ENCODE data around the gene MYO3B. TPM values are rescaled to one million over a fixed set of nuclear protein-coding genes. Genes with fewer than 3 reads are reported as not detected.

The MYO3B gene
- polyA plus RNA-seq, 2 of the 4 experiments (the other 2 are of a cell fraction), result 0.01 TPM; not detected in 1

DNA sequence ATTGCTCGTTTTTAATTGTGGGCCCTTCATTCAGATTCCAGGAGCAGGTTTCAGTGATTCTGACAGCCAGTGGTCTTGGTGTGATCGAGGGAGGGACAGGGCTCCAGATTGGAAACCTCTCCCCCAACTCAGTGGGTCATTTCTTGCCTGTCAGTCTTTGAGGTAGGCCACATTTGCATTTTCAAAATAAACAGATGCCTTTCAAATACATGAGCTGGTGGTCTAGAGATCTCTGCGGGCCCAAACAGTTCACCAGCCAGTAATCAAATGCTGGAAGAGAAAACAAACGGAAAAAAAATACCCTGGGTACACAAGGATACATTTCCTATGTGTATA lies 326.8 kb downstream of the MYO3B start:
- POLR2A ChIA-PET, result no interaction called here
- TF ChIP-seq FOSB (CRISPR knock-in tag; IDR thresholded peaks at IDR 0.05), result no peak
- TF ChIP-seq, protein P1, sequence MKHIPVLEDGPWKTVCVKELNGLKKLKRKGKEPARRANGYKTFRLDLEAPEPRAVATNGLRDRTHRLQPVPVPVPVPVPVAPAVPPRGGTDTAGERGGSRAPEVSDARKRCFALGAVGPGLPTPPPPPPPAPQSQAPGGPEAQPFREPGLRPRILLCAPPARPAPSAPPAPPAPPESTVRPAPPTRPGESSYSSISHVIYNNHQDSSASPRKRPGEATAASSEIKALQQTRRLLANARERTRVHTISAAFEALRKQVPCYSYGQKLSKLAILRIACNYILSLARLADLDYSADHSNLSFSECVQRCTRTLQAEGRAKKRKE (CRISPR knock-in tag; IDR thresholded peaks at IDR 0.05; ENCODE audit: low read depth), result no peak
- TF ChIP-seq, protein P2, sequence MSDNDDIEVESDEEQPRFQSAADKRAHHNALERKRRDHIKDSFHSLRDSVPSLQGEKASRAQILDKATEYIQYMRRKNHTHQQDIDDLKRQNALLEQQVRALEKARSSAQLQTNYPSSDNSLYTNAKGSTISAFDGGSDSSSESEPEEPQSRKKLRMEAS (IDR thresholded peaks at IDR 0.05), result no peak
- TF ChIP-seq CBX2 (IDR thresholded peaks at IDR 0.05; ENCODE audit: borderline replicate concordance, low read depth), result no peak
- TF ChIP-seq, protein P3, sequence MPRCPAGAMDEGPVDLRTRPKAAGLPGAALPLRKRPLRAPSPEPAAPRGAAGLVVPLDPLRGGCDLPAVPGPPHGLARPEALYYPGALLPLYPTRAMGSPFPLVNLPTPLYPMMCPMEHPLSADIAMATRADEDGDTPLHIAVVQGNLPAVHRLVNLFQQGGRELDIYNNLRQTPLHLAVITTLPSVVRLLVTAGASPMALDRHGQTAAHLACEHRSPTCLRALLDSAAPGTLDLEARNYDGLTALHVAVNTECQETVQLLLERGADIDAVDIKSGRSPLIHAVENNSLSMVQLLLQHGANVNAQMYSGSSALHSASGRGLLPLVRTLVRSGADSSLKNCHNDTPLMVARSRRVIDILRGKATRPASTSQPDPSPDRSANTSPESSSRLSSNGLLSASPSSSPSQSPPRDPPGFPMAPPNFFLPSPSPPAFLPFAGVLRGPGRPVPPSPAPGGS (IDR thresholded peaks at IDR 0.05), result no peak
- no peak for TF ChIP-seq CBX8 (IDR thresholded peaks at IDR 0.05)
- TF ChIP-seq NFE2L2 (conservative IDR thresholded peaks at IDR 0.05; ENCODE audit: low read length), result no peak
- TF ChIP-seq ZSCAN20 (CRISPR knock-in tag; IDR thresholded peaks at IDR 0.05), result no peak
- TF ChIP-seq EP300 (IDR thresholded peaks at IDR 0.05), result no peak
- TF ChIP-seq RNF2 (IDR thresholded peaks at IDR 0.05; ENCODE audit: borderline replicate concordance, low read depth), result no peak
- no peak for TF ChIP-seq MAZ (IDR thresholded peaks at IDR 0.05; ENCODE audit: borderline replicate concordance, low read depth, low read length)
- TF ChIP-seq RFX5 (IDR thresholded peaks at IDR 0.05), result no peak
- TF ChIP-seq, protein P4, sequence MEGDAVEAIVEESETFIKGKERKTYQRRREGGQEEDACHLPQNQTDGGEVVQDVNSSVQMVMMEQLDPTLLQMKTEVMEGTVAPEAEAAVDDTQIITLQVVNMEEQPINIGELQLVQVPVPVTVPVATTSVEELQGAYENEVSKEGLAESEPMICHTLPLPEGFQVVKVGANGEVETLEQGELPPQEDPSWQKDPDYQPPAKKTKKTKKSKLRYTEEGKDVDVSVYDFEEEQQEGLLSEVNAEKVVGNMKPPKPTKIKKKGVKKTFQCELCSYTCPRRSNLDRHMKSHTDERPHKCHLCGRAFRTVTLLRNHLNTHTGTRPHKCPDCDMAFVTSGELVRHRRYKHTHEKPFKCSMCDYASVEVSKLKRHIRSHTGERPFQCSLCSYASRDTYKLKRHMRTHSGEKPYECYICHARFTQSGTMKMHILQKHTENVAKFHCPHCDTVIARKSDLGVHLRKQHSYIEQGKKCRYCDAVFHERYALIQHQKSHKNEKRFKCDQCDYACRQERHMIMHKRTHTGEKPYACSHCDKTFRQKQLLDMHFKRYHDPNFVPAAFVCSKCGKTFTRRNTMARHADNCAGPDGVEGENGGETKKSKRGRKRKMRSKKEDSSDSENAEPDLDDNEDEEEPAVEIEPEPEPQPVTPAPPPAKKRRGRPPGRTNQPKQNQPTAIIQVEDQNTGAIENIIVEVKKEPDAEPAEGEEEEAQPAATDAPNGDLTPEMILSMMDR (IDR thresholded peaks at IDR 0.05), result no peak
- no peak for TF ChIP-seq SREBF2 (IDR thresholded peaks at IDR 0.05)
- no peak for TF ChIP-seq EHMT2 (IDR thresholded peaks at IDR 0.05; ENCODE audit: low read depth)
- TF ChIP-seq, protein P5, sequence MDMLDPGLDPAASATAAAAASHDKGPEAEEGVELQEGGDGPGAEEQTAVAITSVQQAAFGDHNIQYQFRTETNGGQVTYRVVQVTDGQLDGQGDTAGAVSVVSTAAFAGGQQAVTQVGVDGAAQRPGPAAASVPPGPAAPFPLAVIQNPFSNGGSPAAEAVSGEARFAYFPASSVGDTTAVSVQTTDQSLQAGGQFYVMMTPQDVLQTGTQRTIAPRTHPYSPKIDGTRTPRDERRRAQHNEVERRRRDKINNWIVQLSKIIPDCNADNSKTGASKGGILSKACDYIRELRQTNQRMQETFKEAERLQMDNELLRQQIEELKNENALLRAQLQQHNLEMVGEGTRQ (IDR thresholded peaks at IDR 0.05), result no peak
- no peaks in the 10 kb centered on the region for H3K9me3 ChIP-seq
- 22% methylated on average over 4 of the region's 4 CpGs for WGBS (ENCODE audit: missing lambda C conversion rate)
- FAIRE-seq (no peak), ATAC-seq (no peak), DNase-seq (ENCODE audit: low read depth in 1 of 2, low spot score in 1 of 2) (no peak)
- no peak overlapping the region for H3K27ac ChIP-seq
- H3K4me2 ChIP-seq, result no peak overlapping the region
- H3K4me1 ChIP-seq, result no peaks in the 10 kb centered on the region
- no peak overlapping the region for H3K4me3 ChIP-seq
- CTCF ChIA-PET, result no interaction called here

DNA sequence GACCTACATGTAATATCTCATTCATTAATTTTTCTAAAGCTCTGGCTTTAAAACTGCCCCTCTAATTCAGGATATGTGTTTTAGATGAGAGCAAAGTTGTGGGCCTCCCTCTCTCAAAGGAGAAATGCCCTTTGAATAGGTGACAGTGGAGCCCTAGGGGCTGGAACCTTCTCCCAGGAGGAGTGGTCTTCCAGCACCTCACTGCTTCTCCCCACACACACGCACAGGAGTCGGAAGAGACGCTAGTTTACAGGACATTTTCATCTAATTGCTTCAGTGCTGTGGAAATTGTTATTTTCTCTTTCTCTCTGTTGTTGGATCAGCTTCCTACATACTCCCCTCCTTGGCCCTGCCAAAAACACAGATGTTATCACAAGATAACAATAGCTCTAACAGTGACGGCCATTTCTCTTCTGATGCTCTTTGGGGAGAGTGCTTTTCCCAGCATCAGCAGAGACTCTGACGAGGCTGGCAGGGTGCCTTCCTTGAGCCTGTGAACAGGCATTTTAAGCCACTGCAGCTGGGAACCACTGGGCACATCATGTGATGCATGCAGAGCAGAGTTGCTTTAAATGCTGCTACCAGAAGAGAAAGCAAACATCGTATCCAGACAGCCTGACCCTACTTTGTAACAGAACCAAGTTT lies 327.8 kb downstream of the MYO3B start:
- ChIA-PET POLR2A (no interaction called here), CTCF (no interaction called here)
- no peak overlapping the region for H3K27ac ChIP-seq
- H3K4me1 ChIP-seq, result no peaks in the 10 kb centered on the region
- no peak for FAIRE-seq
- no peak overlapping the region for H3K4me2 ChIP-seq
- H3K9me3 ChIP-seq, result no peaks in the 10 kb centered on the region
- WGBS (ENCODE audit: missing lambda C conversion rate), result 60% methylated on average over 6 of the region's 6 CpGs
- no peak for DNase-seq (ENCODE audit: low read depth in 1 of 2, low spot score in 1 of 2)
- no peak for ATAC-seq
- H3K4me3 ChIP-seq, result no peak overlapping the region
- TF ChIP-seq CHD4 (IDR thresholded peaks at IDR 0.05; ENCODE audit: borderline replicate concordance) (no peak), HDAC2 (IDR thresholded peaks at IDR 0.05) (no peak), SREBF2 (IDR thresholded peaks at IDR 0.05) (no peak), RAD21 (conservative IDR thresholded peaks at IDR 0.05 in 1 of 2, IDR thresholded peaks at IDR 0.05 in 1 of 2) (no peak), TP53 (CRISPR knock-in tag; IDR thresholded peaks at IDR 0.05) (no peak), KDM1A (IDR thresholded peaks at IDR 0.05; ENCODE audit: low read depth) (no peak), EP300 (IDR thresholded peaks at IDR 0.05) (no peak), HEYL (CRISPR knock-in tag; IDR thresholded peaks at IDR 0.05) (no peak), CBX8 (IDR thresholded peaks at IDR 0.05) (no peak), CBX2 (IDR thresholded peaks at IDR 0.05; ENCODE audit: borderline replicate concordance, low read depth) (no peak), POLR2AphosphoS2 (conservative IDR thresholded peaks at IDR 0.05; ENCODE audit: low read length) (no peak), PHF8 (IDR thresholded peaks at IDR 0.05; ENCODE audit: borderline replicate concordance, low read depth) (no peak), BHLHE40 (IDR thresholded peaks at IDR 0.05; ENCODE audit: low read depth, low read length) (no peak), MYC (IDR thresholded peaks at IDR 0.05; ENCODE audit: borderline replicate concordance, low read length) (no peak), SMC3 (IDR thresholded peaks at IDR 0.05) (no peak)
- TF ChIP-seq, protein P6, sequence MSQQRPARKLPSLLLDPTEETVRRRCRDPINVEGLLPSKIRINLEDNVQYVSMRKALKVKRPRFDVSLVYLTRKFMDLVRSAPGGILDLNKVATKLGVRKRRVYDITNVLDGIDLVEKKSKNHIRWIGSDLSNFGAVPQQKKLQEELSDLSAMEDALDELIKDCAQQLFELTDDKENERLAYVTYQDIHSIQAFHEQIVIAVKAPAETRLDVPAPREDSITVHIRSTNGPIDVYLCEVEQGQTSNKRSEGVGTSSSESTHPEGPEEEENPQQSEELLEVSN (IDR thresholded peaks at IDR 0.05; ENCODE audit: borderline replicate concordance, low read depth), result no peak
- TF ChIP-seq, protein P7, sequence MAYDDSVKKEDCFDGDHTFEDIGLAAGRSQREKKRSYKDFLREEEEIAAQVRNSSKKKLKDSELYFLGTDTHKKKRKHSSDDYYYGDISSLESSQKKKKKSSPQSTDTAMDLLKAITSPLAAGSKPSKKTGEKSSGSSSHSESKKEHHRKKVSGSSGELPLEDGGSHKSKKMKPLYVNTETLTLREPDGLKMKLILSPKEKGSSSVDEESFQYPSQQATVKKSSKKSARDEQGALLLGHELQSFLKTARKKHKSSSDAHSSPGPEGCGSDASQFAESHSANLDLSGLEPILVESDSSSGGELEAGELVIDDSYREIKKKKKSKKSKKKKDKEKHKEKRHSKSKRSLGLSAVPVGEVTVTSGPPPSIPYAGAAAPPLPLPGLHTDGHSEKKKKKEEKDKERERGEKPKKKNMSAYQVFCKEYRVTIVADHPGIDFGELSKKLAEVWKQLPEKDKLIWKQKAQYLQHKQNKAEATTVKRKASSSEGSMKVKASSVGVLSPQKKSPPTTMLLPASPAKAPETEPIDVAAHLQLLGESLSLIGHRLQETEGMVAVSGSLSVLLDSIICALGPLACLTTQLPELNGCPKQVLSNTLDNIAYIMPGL (CRISPR knock-in tag; IDR thresholded peaks at IDR 0.05; ENCODE audit: borderline replicate concordance), result no peak
- TF ChIP-seq, protein P3 (IDR thresholded peaks at IDR 0.05), result no peak
